ENCODE results near the gene B3GNT5.

B3GNT5 gene

DNA sequence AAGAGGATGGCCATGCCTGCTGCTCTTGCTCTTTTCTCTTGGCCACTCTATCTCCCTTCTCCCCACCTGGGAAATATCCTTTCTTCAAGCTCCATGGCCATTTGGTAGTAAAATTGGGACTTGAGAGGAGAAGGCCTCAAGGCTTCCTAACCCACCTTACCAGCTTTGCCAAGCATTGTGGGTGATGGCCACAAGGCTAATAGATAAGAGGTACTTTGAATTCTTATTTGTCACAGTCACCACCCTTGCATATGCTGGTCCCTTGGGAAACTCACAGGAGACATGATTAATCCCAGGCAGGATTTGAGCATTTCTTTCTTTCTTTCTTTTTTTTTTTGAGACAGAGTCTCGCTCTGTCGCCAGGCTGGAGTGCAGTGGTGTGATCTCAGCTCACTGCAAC lies 37.2 kb downstream of the B3GNT5 start:
- TF ChIP-seq SIN3A (IDR thresholded peaks at IDR 0.05; ENCODE audit: borderline replicate concordance, insufficient read depth, low read length) (no peak), FOXP2 (optimal IDR thresholded peaks at IDR 0.05; ENCODE audit: borderline replicate concordance, extremely low read depth, extremely low read length, insufficient read depth) (no peak), TAF1 (IDR thresholded peaks at IDR 0.05; ENCODE audit: borderline replicate concordance, insufficient read depth, low read length) (no peak), POLR2AphosphoS5 (IDR thresholded peaks at IDR 0.05; ENCODE audit: low read depth, low read length) (no peak)
- TF ChIP-seq, protein P1, sequence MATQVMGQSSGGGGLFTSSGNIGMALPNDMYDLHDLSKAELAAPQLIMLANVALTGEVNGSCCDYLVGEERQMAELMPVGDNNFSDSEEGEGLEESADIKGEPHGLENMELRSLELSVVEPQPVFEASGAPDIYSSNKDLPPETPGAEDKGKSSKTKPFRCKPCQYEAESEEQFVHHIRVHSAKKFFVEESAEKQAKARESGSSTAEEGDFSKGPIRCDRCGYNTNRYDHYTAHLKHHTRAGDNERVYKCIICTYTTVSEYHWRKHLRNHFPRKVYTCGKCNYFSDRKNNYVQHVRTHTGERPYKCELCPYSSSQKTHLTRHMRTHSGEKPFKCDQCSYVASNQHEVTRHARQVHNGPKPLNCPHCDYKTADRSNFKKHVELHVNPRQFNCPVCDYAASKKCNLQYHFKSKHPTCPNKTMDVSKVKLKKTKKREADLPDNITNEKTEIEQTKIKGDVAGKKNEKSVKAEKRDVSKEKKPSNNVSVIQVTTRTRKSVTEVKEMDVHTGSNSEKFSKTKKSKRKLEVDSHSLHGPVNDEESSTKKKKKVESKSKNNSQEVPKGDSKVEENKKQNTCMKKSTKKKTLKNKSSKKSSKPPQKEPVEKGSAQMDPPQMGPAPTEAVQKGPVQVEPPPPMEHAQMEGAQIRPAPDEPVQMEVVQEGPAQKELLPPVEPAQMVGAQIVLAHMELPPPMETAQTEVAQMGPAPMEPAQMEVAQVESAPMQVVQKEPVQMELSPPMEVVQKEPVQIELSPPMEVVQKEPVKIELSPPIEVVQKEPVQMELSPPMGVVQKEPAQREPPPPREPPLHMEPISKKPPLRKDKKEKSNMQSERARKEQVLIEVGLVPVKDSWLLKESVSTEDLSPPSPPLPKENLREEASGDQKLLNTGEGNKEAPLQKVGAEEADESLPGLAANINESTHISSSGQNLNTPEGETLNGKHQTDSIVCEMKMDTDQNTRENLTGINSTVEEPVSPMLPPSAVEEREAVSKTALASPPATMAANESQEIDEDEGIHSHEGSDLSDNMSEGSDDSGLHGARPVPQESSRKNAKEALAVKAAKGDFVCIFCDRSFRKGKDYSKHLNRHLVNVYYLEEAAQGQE (IDR thresholded peaks at IDR 0.05; ENCODE audit: insufficient read depth in 1 of 2, low read depth in 2 of 2, low read length in 2 of 2): no peak

DNA sequence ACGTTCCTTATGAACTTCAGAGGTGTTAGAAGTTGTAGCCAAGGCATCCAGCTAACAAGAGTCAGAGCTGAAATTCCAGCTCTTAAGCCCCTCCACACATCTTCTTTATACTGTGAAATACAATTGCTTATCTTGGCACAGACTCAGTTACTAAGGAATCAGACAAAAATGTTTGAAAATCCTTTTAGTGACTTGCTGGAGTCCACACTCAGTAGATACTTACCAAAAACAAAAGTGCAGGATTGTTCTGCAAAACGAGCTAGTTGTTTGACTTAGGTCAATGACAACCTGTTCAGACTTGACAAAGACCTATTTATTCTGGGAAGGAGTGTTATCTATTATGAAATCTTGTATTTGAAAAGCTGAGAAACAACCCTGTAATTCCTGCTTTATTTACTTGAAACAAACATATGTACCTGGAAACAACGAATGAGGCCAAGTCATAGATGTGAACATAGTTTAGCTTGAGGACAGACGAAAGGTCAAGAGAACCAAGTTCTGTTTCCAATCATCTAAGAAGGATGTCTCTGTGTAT lies 38.5 kb downstream of the B3GNT5 start:
- TF ChIP-seq SIN3A (IDR thresholded peaks at IDR 0.05; ENCODE audit: borderline replicate concordance, insufficient read depth, low read length) (no peak), POLR2AphosphoS5 (IDR thresholded peaks at IDR 0.05; ENCODE audit: low read depth, low read length) (no peak), FOXP2 (optimal IDR thresholded peaks at IDR 0.05; ENCODE audit: borderline replicate concordance, extremely low read depth, extremely low read length, insufficient read depth) (no peak), TAF1 (IDR thresholded peaks at IDR 0.05; ENCODE audit: borderline replicate concordance, insufficient read depth, low read length) (no peak)
- TF ChIP-seq, protein P1 (IDR thresholded peaks at IDR 0.05; ENCODE audit: insufficient read depth in 1 of 2, low read depth in 2 of 2, low read length in 2 of 2): no peak

DNA sequence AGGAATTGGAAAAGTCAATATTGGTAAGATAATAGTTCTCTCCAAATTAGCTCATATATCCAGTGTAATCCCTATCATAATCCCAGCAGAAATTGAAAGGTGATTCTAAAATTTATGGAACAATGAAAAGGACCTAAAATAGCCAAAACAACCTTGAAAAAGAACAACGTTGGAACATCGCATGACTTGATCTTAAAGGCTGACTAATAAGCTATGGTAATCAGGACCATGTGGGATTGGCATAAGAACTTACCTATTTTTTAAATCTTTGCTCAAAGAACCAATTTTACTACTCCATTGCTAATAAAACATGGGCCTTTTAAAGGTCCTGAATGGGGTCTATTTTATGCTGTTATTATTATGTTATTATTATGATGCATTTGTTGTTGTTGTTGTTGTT lies 40.9 kb downstream of the B3GNT5 start:
- no peak for TF ChIP-seq SIN3A (IDR thresholded peaks at IDR 0.05; ENCODE audit: borderline replicate concordance, insufficient read depth, low read length)
- TF ChIP-seq POLR2AphosphoS5 (IDR thresholded peaks at IDR 0.05; ENCODE audit: low read depth, low read length): no peak
- no peak for TF ChIP-seq TAF1 (IDR thresholded peaks at IDR 0.05; ENCODE audit: borderline replicate concordance, insufficient read depth, low read length)
- no peak for TF ChIP-seq FOXP2 (optimal IDR thresholded peaks at IDR 0.05; ENCODE audit: borderline replicate concordance, extremely low read depth, extremely low read length, insufficient read depth)
- TF ChIP-seq, protein P1 (IDR thresholded peaks at IDR 0.05; ENCODE audit: insufficient read depth in 1 of 2, low read depth in 2 of 2, low read length in 2 of 2): no peak

DNA sequence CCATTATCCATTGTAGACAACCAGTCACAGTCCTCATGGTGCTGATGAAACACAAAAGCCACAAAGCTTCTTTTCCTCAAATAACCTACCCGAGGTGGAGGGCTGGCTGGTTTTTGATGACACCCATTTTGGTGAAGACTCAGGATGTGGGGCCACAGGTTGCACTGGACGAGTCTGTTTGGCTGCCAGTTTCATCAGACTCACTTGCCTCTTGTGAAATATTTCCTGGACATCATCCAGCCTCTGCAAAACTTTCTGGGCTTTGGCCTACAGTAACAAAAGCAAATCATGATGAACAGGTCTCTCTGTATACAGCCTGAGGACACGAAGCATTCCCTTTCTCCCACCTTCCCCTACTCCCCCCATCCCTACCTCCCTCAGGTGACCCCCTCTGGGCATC lies 42.2 kb downstream of the B3GNT5 start:
- TF ChIP-seq FOXP2 (optimal IDR thresholded peaks at IDR 0.05; ENCODE audit: borderline replicate concordance, extremely low read depth, extremely low read length, insufficient read depth) (no peak), SIN3A (IDR thresholded peaks at IDR 0.05; ENCODE audit: borderline replicate concordance, insufficient read depth, low read length) (no peak), POLR2AphosphoS5 (IDR thresholded peaks at IDR 0.05; ENCODE audit: low read depth, low read length) (no peak), TAF1 (IDR thresholded peaks at IDR 0.05; ENCODE audit: borderline replicate concordance, insufficient read depth, low read length) (no peak)
- TF ChIP-seq, protein P1 (IDR thresholded peaks at IDR 0.05; ENCODE audit: insufficient read depth in 1 of 2, low read depth in 2 of 2, low read length in 2 of 2): no peak

DNA sequence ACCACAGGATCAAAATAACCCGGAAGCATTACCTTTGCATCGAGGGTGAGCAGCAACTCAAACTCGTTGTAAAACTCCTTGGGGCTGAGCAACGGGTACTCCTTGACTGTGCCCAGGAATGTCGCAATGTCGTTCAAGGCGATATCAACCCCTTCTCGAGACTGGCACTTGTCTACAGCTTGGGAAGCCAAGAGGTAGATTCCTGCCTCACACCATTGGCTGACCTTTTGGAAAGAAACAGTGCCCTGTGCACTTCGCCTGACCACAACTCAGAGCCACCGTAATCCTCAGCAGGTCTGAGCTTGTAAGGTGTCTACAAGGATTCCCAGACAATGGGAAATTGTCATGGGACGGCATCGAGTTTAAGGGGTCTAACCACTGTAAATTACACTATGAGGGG lies 43.9 kb downstream of the B3GNT5 start:
- no peak for TF ChIP-seq POLR2AphosphoS5 (IDR thresholded peaks at IDR 0.05; ENCODE audit: low read depth, low read length)
- TF ChIP-seq SIN3A (IDR thresholded peaks at IDR 0.05; ENCODE audit: borderline replicate concordance, insufficient read depth, low read length): no peak
- TF ChIP-seq TAF1 (IDR thresholded peaks at IDR 0.05; ENCODE audit: borderline replicate concordance, insufficient read depth, low read length): no peak
- TF ChIP-seq FOXP2 (optimal IDR thresholded peaks at IDR 0.05; ENCODE audit: borderline replicate concordance, extremely low read depth, extremely low read length, insufficient read depth): no peak
- TF ChIP-seq, protein P1 (IDR thresholded peaks at IDR 0.05; ENCODE audit: insufficient read depth in 1 of 2, low read depth in 2 of 2, low read length in 2 of 2): no peak
